H9 (cell line): ENCODE measurements around the gene VRK3. TPM values are rescaled to one million over a fixed set of nuclear protein-coding genes. Genes with fewer than 3 reads are reported as not detected.

Experiments used
- DNase-seq: peaks from one replicate; pipeline ENCODE4 v3.0.0-alpha.2; 2017
- H2AFZ ChIP-seq: one replicate; pipeline ENCODE4 v1.6.1; 2013; ENCODE audit warnings: mild to moderate bottlenecking, low read length, control low read depth, moderate library complexity
- H2AK5ac ChIP-seq: 2 replicates; pipeline ENCODE4 v1.6.1; 2013; ENCODE audit warnings: low read length, control low read depth, mixed read lengths; ENCODE audit not compliant: insufficient read length
- H2BK120ac ChIP-seq: one replicate; pipeline ENCODE4 v1.6.1; 2013; ENCODE audit warnings: low read depth, mild to moderate bottlenecking, low read length, control low read depth, inconsistent platforms; ENCODE audit not compliant: poor library complexity, severe bottlenecking
- H2BK12ac ChIP-seq: 2 replicates; pipeline ENCODE4 v1.6.1; 2013; ENCODE audit warnings: low read length, control low read depth, mixed read lengths, low read depth; ENCODE audit not compliant: insufficient read length
- H2BK15ac ChIP-seq: 2 replicates; pipeline ENCODE4 v1.6.1; 2013; ENCODE audit warnings: low read depth, low read length, control low read depth
- H2BK20ac ChIP-seq: one replicate; pipeline ENCODE4 v1.6.1; 2013; ENCODE audit warnings: low read depth, mild to moderate bottlenecking, low read length, control low read depth, inconsistent platforms; ENCODE audit not compliant: poor library complexity, severe bottlenecking
- H2BK5ac ChIP-seq: 2 replicates; pipeline ENCODE4 v1.6.1; 2013; ENCODE audit warnings: low read length, control low read depth, mixed read lengths; ENCODE audit not compliant: insufficient read length
- H3K14ac ChIP-seq: 2 replicates; pipeline ENCODE4 v1.6.1; 2013; ENCODE audit warnings: low read length, control low read depth; ENCODE audit not compliant: insufficient read depth
- H3K18ac ChIP-seq: 2 replicates; pipeline ENCODE4 v1.6.1; 2013; ENCODE audit warnings: low read depth, mild to moderate bottlenecking, mixed read lengths, low read length, control low read depth; ENCODE audit not compliant: insufficient read length
- H3K23ac ChIP-seq: 2 replicates; pipeline ENCODE4 v1.6.1; 2013; ENCODE audit warnings: low read length, control low read depth, mixed read lengths, low read depth; ENCODE audit not compliant: insufficient read length
- H3K23me2 ChIP-seq: 2 replicates; pipeline ENCODE4 v1.6.1; 2013; ENCODE audit warnings: low read depth, mild to moderate bottlenecking, mixed read lengths, low read length, control low read depth; ENCODE audit not compliant: insufficient read length, poor library complexity, severe bottlenecking
- H3K27ac ChIP-seq: 2 replicates; pipeline ENCODE4 v1.5.1; 2013; ENCODE audit warnings: low read length, control low read depth, mixed read lengths, low read depth; ENCODE audit not compliant: insufficient read length
- H3K27me3 ChIP-seq: 2 replicates; pipeline ENCODE4 v1.6.1; 2013; ENCODE audit warnings: low read length, control low read depth, inconsistent platforms; ENCODE audit not compliant: insufficient read depth
- H3K4ac ChIP-seq: 2 replicates; pipeline ENCODE4 v1.6.1; 2013; ENCODE audit warnings: low read depth, mild to moderate bottlenecking, control low read depth, inconsistent platforms, low read length, moderate library complexity
- H3K4me1 ChIP-seq: 2 replicates; pipeline ENCODE4 v1.6.1; 2013; ENCODE audit warnings: low read length, control low read depth, inconsistent platforms; ENCODE audit not compliant: insufficient read depth
- H3K4me2 ChIP-seq: 2 replicates; pipeline ENCODE4 v1.6.1; 2013; ENCODE audit warnings: low read length, control low read depth, mixed read lengths; ENCODE audit not compliant: insufficient read length, insufficient read depth
- H3K56ac ChIP-seq: 2 replicates; pipeline ENCODE4 v1.6.1; 2013; ENCODE audit warnings: low read depth, mild to moderate bottlenecking, mixed read lengths, low read length, control low read depth; ENCODE audit not compliant: insufficient read length
- H3K79me1 ChIP-seq: 2 replicates; pipeline ENCODE4 v1.6.1; 2013; ENCODE audit warnings: low read depth, mild to moderate bottlenecking, moderate library complexity, low read length, control low read depth, inconsistent platforms; ENCODE audit not compliant: insufficient read depth, poor library complexity, severe bottlenecking
- H3K79me2 ChIP-seq: 2 replicates; pipeline ENCODE4 v1.6.1; 2013; ENCODE audit warnings: low read length, control low read depth, inconsistent platforms; ENCODE audit not compliant: insufficient read depth
- H3K9ac ChIP-seq: 2 replicates; pipeline ENCODE4 v1.6.1; 2013; ENCODE audit warnings: low read length, control low read depth, mixed read lengths; ENCODE audit not compliant: insufficient read length; ENCODE audit errors: extremely low read depth
- H3K9me3 ChIP-seq: one replicate; pipeline ENCODE4 v1.6.1; 2013; ENCODE audit warnings: low read depth, low read length, inconsistent platforms; ENCODE audit not compliant: control insufficient read depth
- H3T11ph ChIP-seq: one replicate; pipeline ENCODE4 v1.6.1; 2013; ENCODE audit warnings: mild to moderate bottlenecking, low read length, control low read depth, inconsistent platforms
- H4K20me1 ChIP-seq: one replicate; pipeline ENCODE4 v1.6.1; 2013; ENCODE audit not compliant: control insufficient read depth, insufficient read length, insufficient read depth
- H4K5ac ChIP-seq: 2 replicates; pipeline ENCODE4 v1.6.1; 2013; ENCODE audit warnings: low read depth, mild to moderate bottlenecking, mixed read lengths, low read length, control low read depth; ENCODE audit not compliant: insufficient read length
- H4K8ac ChIP-seq: replicated peaks from 2 replicates; pipeline ENCODE4 v1.6.1; 2013; ENCODE audit warnings: low read length, control low read depth, mixed read lengths, low read depth; ENCODE audit not compliant: insufficient read length
- H4K91ac ChIP-seq: 2 replicates; pipeline ENCODE4 v1.6.1; 2013; ENCODE audit warnings: low read depth, mild to moderate bottlenecking, moderate library complexity, mixed read lengths, low read length, control low read depth; ENCODE audit not compliant: insufficient read length
- H3K27ac Mint-ChIP-seq, 3 experiments: 2 replicates in 2 of 3; 3 replicates in 1 of 3; pipeline ENCODE4 v1.8.0; 2020 to 2021; ENCODE audit warnings: mixed read lengths in 3 of 3, mild to moderate bottlenecking in 1 of 3, moderate library complexity in 1 of 3
- H3K27me3 Mint-ChIP-seq: 2 replicates; pipeline ENCODE4 v1.8.0; 2021; ENCODE audit warnings: low read depth, mild to moderate bottlenecking, moderate library complexity, mixed read lengths
- H3K36me3 Mint-ChIP-seq, 3 experiments: 2 replicates in 2 of 3; 3 replicates in 1 of 3; pipeline ENCODE4 v1.8.0; 2020 to 2021; ENCODE audit warnings: low read depth in 3 of 3, mixed read lengths in 3 of 3; ENCODE audit not compliant: insufficient read depth in 1 of 3
- H3K4me1 Mint-ChIP-seq, 2 experiments: 2 replicates each; pipeline ENCODE4 v1.8.0; 2020; ENCODE audit warnings: mixed read lengths in 2 of 2
- H3K4me3 Mint-ChIP-seq, 2 experiments: 2 replicates in 1 of 2; 3 replicates in 1 of 2; pipeline ENCODE4 v1.8.0; 2020 to 2021; ENCODE audit warnings: mild to moderate bottlenecking in 2 of 2, mixed read lengths in 2 of 2, moderate library complexity in 1 of 2
- H3K9me3 Mint-ChIP-seq, 2 experiments: 2 replicates in 1 of 2; 3 replicates in 1 of 2; pipeline ENCODE4 v1.8.0; 2020; ENCODE audit warnings: mild to moderate bottlenecking in 2 of 2, mixed read lengths in 2 of 2, moderate library complexity in 1 of 2
- CTCF ChIP-seq: fragments of 200-600 bp; sonication (generic); conservative IDR thresholded peaks from 3 replicates; pipeline ENCODE4 v1.8.0; 2021; ENCODE audit warnings: antibody characterized with exemption, mild to moderate bottlenecking
- WGBS: extraction: QIAGEN DNeasy Blood & Tissue Kit; methylation state at CpG from one replicate; pipeline ENCODE4 v1.1.7; 2013; ENCODE audit warnings: missing lambda C conversion rate, low lambda C conversion rate, mixed read lengths; ENCODE audit not compliant: insufficient read length; ENCODE audit errors: extremely low coverage; 5-methylcytosine and 5-hydroxymethylcytosine counted together
- total RNA-seq: library from RNA; stranded (reverse); gene quantifications from 2 replicates; pipeline ENCODE4 v1.2.1, GENCODE V29; 2021

Gene VRK3
- total RNA-seq, 1 experiment from 2014 or later = 33.5 TPM

- no peaks in the 10 kb centered on the region; the same call in 1 of the 2 replicates for H3K27me3 Mint-ChIP-seq
- Histone ChIP-seq H3T11ph (no peak overlapping the region), H3K4me2 (no peak overlapping the region), H2AK5ac (no peak overlapping the region), H2BK20ac (no peak overlapping the region), H3K79me1 (no peaks in the 10 kb centered on the region), H3K18ac (no peak overlapping the region), H3K4me1 (no peaks in the 10 kb centered on the region), H2AFZ (no peak overlapping the region), H3K9ac (no peak overlapping the region), H2BK12ac (no peak overlapping the region), H4K8ac (no peak overlapping the region), H4K20me1 (peaks cover 2% of the 10 kb centered on the region), H2BK15ac (no peak overlapping the region), H4K5ac (no peak overlapping the region), H4K91ac (no peak overlapping the region), H3K14ac (no peak overlapping the region), H2BK120ac (no peak overlapping the region), H3K27ac (no peak overlapping the region), H3K23ac (no peak overlapping the region), H3K27me3 (no peaks in the 10 kb centered on the region), H3K9me3 (no peaks in the 10 kb centered on the region), H3K56ac (no peak overlapping the region), H3K79me2 (no peaks in the 10 kb centered on the region), H2BK5ac (no peak overlapping the region), H3K23me2 (no peaks in the 10 kb centered on the region), H3K4ac (no peak overlapping the region)
- no peak overlapping the region for H3K27ac Mint-ChIP-seq
- WGBS = no CpG with 5 or more reads among the region's 10 CpGs
- H3K4me1 Mint-ChIP-seq = peaks cover 0 to 4% of the 10 kb centered on the region in 2 experiments; a peak in 2 of 4 replicates
- no peak for DNase-seq
- no peaks in the 10 kb centered on the region; a peak in 1 of 5 replicates for H3K9me3 Mint-ChIP-seq
- TF ChIP-seq CTCF = no peak
- no peak overlapping the region for H3K4me3 Mint-ChIP-seq
- H3K36me3 Mint-ChIP-seq = peaks cover 0 to 11% (median 10%) of the 10 kb centered on the region in 3 experiments; a peak in 4 of 7 replicates
These were observed 38.8 kb downstream of the VRK3 start for GRCh38 chr19:49986354-49986753.
